Trophoblast cell (in vitro differentiated cells and primary cell): Measurements from ENCODE around the gene HABP4.

Source experiments
- DNase-seq, 2 donors: peaks; one replicate each; pipeline ENCODE4 v3.0.0-alpha.2; 2016
- H2AFZ ChIP-seq: 2 replicates; pipeline ENCODE4 v1.6.1; 2013; ENCODE audit warnings: low read length, moderate library complexity, mild to moderate bottlenecking; ENCODE audit not compliant: insufficient read depth, poor library complexity
- H2AK5ac ChIP-seq: 2 replicates; pipeline ENCODE4 v1.6.1; 2013; ENCODE audit warnings: mild to moderate bottlenecking, low read length
- H2BK120ac ChIP-seq: 2 replicates; pipeline ENCODE4 v1.6.1; 2013; ENCODE audit warnings: low read length, mild to moderate bottlenecking, moderate library complexity; ENCODE audit not compliant: insufficient read depth, poor library complexity
- H2BK12ac ChIP-seq: 2 replicates; pipeline ENCODE4 v1.6.1; 2013; ENCODE audit warnings: mild to moderate bottlenecking, low read length, moderate library complexity
- H2BK5ac ChIP-seq: 2 replicates; pipeline ENCODE4 v1.6.1; 2013; ENCODE audit warnings: low read length, low read depth, moderate library complexity, mild to moderate bottlenecking; ENCODE audit not compliant: poor library complexity
- H3K14ac ChIP-seq: 2 replicates; pipeline ENCODE4 v1.6.1; 2013; ENCODE audit warnings: mild to moderate bottlenecking, low read length
- H3K18ac ChIP-seq: 2 replicates; pipeline ENCODE4 v1.6.1; 2013; ENCODE audit warnings: mild to moderate bottlenecking, low read length
- H3K23ac ChIP-seq: 2 replicates; pipeline ENCODE4 v1.6.1; 2013; ENCODE audit warnings: low read length
- H3K27ac ChIP-seq: 2 replicates; pipeline ENCODE4 v1.5.1; 2013; ENCODE audit warnings: low read depth, mild to moderate bottlenecking, inconsistent platforms, low read length, moderate library complexity
- H3K27me3 ChIP-seq: 2 replicates; pipeline ENCODE4 v1.6.1; 2013; ENCODE audit warnings: inconsistent platforms, mild to moderate bottlenecking, low read length, moderate library complexity; ENCODE audit not compliant: insufficient read depth
- H3K36me3 ChIP-seq, 2 experiments: 1 replicate in 1 of 2; 2 replicates in 1 of 2; pipeline ENCODE4 v1.6.1; 2013; ENCODE audit warnings: low read length in 2 of 2, mild to moderate bottlenecking in 2 of 2, moderate library complexity in 1 of 2; ENCODE audit not compliant: insufficient read depth in 2 of 2, control insufficient read depth in 1 of 2
- H3K4ac ChIP-seq: 2 replicates; pipeline ENCODE4 v1.6.1; 2013; ENCODE audit warnings: low read depth, mild to moderate bottlenecking, low read length, moderate library complexity
- H3K4me1 ChIP-seq, 2 experiments: 1 replicate in 1 of 2; 2 replicates in 1 of 2; pipeline ENCODE4 v1.6.1; 2013; ENCODE audit warnings: low read length in 2 of 2, mild to moderate bottlenecking in 2 of 2, moderate library complexity in 1 of 2; ENCODE audit not compliant: insufficient read depth in 2 of 2, control insufficient read depth in 1 of 2
- H3K4me2 ChIP-seq: 2 replicates; pipeline ENCODE4 v1.6.1; 2013; ENCODE audit warnings: inconsistent platforms, mild to moderate bottlenecking, low read length, moderate library complexity
- H3K4me3 ChIP-seq: 2 replicates; pipeline ENCODE4 v1.5.1; 2013; ENCODE audit warnings: mild to moderate bottlenecking, low read depth, low read length, inconsistent platforms
- H3K79me1 ChIP-seq: one replicate; pipeline ENCODE4 v1.6.1; 2013; ENCODE audit warnings: low read length
- H3K79me2 ChIP-seq: 2 replicates; pipeline ENCODE4 v1.6.1; 2013; ENCODE audit warnings: low read length, mild to moderate bottlenecking; ENCODE audit not compliant: control insufficient read depth, insufficient read depth, poor library complexity
- H3K9ac ChIP-seq: 2 replicates; pipeline ENCODE4 v1.6.1; 2013; ENCODE audit warnings: mild to moderate bottlenecking, low read length
- H3K9me3 ChIP-seq: 2 replicates; pipeline ENCODE4 v1.6.1; 2013; ENCODE audit warnings: low read depth, mild to moderate bottlenecking, control low read depth, inconsistent platforms, low read length; ENCODE audit not compliant: insufficient read depth
- H4K12ac ChIP-seq: 2 replicates; pipeline ENCODE4 v1.6.1; 2013; ENCODE audit warnings: low read depth, mild to moderate bottlenecking, low read length, moderate library complexity
- H4K8ac ChIP-seq: 2 replicates; pipeline ENCODE4 v1.6.1; 2013; ENCODE audit warnings: low read depth, mild to moderate bottlenecking, low read length, moderate library complexity
- H4K91ac ChIP-seq: one replicate; pipeline ENCODE4 v1.6.1; 2013; ENCODE audit warnings: low read depth, mild to moderate bottlenecking, low read length, moderate library complexity
- WGBS: extraction: QIAGEN DNeasy Blood & Tissue Kit; methylation state at CpG from one replicate; pipeline ENCODE4 v1.1.7; 2013; ENCODE audit warnings: missing lambda C conversion rate; ENCODE audit not compliant: insufficient read length, insufficient coverage; ENCODE audit errors: extremely low coverage; 5-methylcytosine and 5-hydroxymethylcytosine counted together

HABP4 gene

GRCh38 chr9:96540106-96540505, 90.1 kb downstream of the HABP4 start:
- Histone ChIP-seq H3K9me3 (no peaks in the 10 kb centered on the region), H4K12ac (no peak overlapping the region), H3K4me1 (no peaks in the 10 kb centered on the region), H3K23ac (no peak overlapping the region), H3K4me2 (no peak overlapping the region), H3K79me1 (no peaks in the 10 kb centered on the region), H3K27ac (no peak overlapping the region), H2AFZ (no peak overlapping the region), H3K36me3 (peaks cover 1 to 3% of the 10 kb centered on the region in 2 experiments), H3K9ac (no peak overlapping the region), H3K14ac (no peak overlapping the region), H3K79me2 (no peaks in the 10 kb centered on the region), H2BK12ac (no peak overlapping the region), H4K8ac (no peak overlapping the region), H3K18ac (no peak overlapping the region), H2BK5ac (no peak overlapping the region), H2BK120ac (no peak overlapping the region), H3K4ac (no peak overlapping the region), H3K27me3 (no peaks in the 10 kb centered on the region), H3K4me3 (no peak overlapping the region), H4K91ac (no peak overlapping the region), H2AK5ac (no peak overlapping the region)
- WGBS = no CpG with 5 or more reads among the region's 3 CpGs
- no peak for DNase-seq
